ENCODE measurements around the gene FAF2. TPM values are rescaled to one million over a fixed set of nuclear protein-coding genes. Genes with fewer than 3 reads are reported as not detected.

Gene FAF2
- polyA plus RNA-seq, 2 of the 4 experiments (the other 2 are of a cell fraction) = 42.4 to 90.3 TPM

DNA sequence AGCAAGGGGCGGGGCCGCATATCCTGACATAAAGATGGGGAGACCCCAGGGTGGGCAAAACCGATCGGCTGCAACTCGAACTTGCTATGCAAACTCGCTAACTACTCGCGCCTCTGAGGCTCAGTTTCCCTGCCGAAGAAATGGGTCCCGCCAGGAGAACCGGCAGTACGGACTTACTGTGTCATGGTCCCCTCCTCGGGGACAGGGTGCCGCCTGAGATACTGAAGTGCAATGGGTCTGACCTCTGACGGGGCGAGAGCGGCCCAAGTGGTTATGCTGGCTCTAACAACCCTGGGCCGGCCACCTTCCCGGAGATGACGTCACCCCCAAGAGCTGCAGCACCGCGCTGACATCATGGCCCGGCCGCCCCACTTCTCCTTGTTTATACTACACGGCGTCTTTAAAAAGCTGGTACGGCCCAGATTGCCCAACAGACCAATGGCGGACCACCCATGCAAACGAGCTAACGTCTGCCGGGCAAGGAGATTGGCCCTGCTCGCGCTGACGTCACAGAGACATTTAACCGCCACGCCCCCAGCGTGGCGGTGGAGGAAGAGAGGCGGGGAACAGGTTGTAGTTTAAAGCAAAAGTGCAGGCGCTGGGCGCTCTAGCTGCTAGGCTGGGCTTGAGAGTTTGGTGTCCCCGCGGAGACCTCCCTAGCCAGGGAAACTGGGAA lies 89.5 kb downstream of the FAF2 start:
- FAIRE-seq = peak; percentile 51
- CTCF ChIA-PET = interaction anchor here (1.0 to 6.2 kb wide), 9 partner anchors 11 to 121 kb away, joined by 3 to 37 read pairs (median 4); partner anchors contain the start of genes CDHR2, CLTB and FAF2
- 2% methylated on average over 39 of the region's 43 CpGs for WGBS (ENCODE audit: missing lambda C conversion rate)
- POLR2A ChIA-PET = interaction anchor here (0.7 to 1.9 kb wide), 16 partner anchors 9 to 667 kb away, joined by 3 to 16 read pairs (median 3); partner anchors contain the start of genes CLTB, CPLX2, FAF2 and HIGD2A
- peak overlapping the region; percentile 66 for H3K4me2 ChIP-seq
- peak; percentile 94 to 99 for DNase-seq (ENCODE audit: low read depth in 1 of 2, low spot score in 1 of 2)
- no peaks in the 10 kb centered on the region for H3K9me3 ChIP-seq
- peak; percentile 73 to 84 for ATAC-seq
- peaks cover 57% of the 10 kb centered on the region for H3K4me1 ChIP-seq
- peak overlapping the region; percentile 95 to 97 for H3K27ac ChIP-seq
- H3K4me3 ChIP-seq = peak overlapping the region; percentile 84
- TF ChIP-seq, protein P1, sequence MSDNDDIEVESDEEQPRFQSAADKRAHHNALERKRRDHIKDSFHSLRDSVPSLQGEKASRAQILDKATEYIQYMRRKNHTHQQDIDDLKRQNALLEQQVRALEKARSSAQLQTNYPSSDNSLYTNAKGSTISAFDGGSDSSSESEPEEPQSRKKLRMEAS (IDR thresholded peaks at IDR 0.05) = peak; percentile 72
- TF ChIP-seq ZC3H11A (IDR thresholded peaks at IDR 0.05) (no peak), RNF2 (IDR thresholded peaks at IDR 0.05; ENCODE audit: borderline replicate concordance, low read depth) (no peak), POLR2A (IDR thresholded peaks at IDR 0.05; ENCODE audit: low read length) (no peak; the same call in 1 of the 2 replicates), FOSB (CRISPR knock-in tag; IDR thresholded peaks at IDR 0.05) (no peak), HOXA7 (CRISPR knock-in tag; IDR thresholded peaks at IDR 0.05) (no peak), NPAS2 (CRISPR knock-in tag; IDR thresholded peaks at IDR 0.05; ENCODE audit: borderline replicate concordance) (no peak), CHD4 (IDR thresholded peaks at IDR 0.05; ENCODE audit: borderline replicate concordance) (peak; percentile 54; the same call in 1 of the 2 replicates), ESRRA (IDR thresholded peaks at IDR 0.05; ENCODE audit: borderline replicate concordance, low read length) (no peak), FOSL2 (IDR thresholded peaks at IDR 0.05) (no peak), FOSL2 (CRISPR knock-in tag; IDR thresholded peaks at IDR 0.05) (peak; percentile 94), FOXS1 (CRISPR knock-in tag; IDR thresholded peaks at IDR 0.05) (peak; percentile 83; the same call in 1 of the 2 replicates), JUN (IDR thresholded peaks at IDR 0.05) (peak in 1 of 2 experiments; percentile 4; a peak in 1 of 5 replicates), NFE2L2 (conservative IDR thresholded peaks at IDR 0.05; ENCODE audit: low read length) (no peak), RFX5 (IDR thresholded peaks at IDR 0.05) (peak; percentile 84), MAZ (IDR thresholded peaks at IDR 0.05; ENCODE audit: borderline replicate concordance, low read depth, low read length) (no peak), RARB (CRISPR knock-in tag; IDR thresholded peaks at IDR 0.05) (no peak), ZSCAN20 (CRISPR knock-in tag; IDR thresholded peaks at IDR 0.05) (no peak), BHLHE40 (IDR thresholded peaks at IDR 0.05; ENCODE audit: low read depth, low read length) (0 out of 2 replicates have a peak, but pooled peaks have one; percentile 27), EHMT2 (IDR thresholded peaks at IDR 0.05; ENCODE audit: low read depth) (no peak), MYC (IDR thresholded peaks at IDR 0.05; ENCODE audit: borderline replicate concordance, low read length) (0 out of 2 replicates have a peak, but pooled peaks have one; percentile 28), MAFK (IDR thresholded peaks at IDR 0.05; ENCODE audit: partially characterized antibody) (no peak), TP53 (CRISPR knock-in tag; IDR thresholded peaks at IDR 0.05) (0 out of 2 replicates have a peak, but pooled peaks have one; percentile 43), TFCP2L1 (CRISPR knock-in tag; IDR thresholded peaks at IDR 0.05) (no peak), SREBF2 (IDR thresholded peaks at IDR 0.05) (no peak), NR3C1 (IDR thresholded peaks at IDR 0.05) (no peak), SMC3 (IDR thresholded peaks at IDR 0.05) (no peak), KDM1A (IDR thresholded peaks at IDR 0.05; ENCODE audit: low read depth) (peak; percentile 91), KDM5A (IDR thresholded peaks at IDR 0.05) (no peak), HDAC2 (IDR thresholded peaks at IDR 0.05) (no peak), JUNB (IDR thresholded peaks at IDR 0.05) (no peak)
- TF ChIP-seq, protein P2, sequence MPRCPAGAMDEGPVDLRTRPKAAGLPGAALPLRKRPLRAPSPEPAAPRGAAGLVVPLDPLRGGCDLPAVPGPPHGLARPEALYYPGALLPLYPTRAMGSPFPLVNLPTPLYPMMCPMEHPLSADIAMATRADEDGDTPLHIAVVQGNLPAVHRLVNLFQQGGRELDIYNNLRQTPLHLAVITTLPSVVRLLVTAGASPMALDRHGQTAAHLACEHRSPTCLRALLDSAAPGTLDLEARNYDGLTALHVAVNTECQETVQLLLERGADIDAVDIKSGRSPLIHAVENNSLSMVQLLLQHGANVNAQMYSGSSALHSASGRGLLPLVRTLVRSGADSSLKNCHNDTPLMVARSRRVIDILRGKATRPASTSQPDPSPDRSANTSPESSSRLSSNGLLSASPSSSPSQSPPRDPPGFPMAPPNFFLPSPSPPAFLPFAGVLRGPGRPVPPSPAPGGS (IDR thresholded peaks at IDR 0.05) = 0 out of 3 replicates have a peak, but pooled peaks have one; percentile 41
- TF ChIP-seq, protein P3, sequence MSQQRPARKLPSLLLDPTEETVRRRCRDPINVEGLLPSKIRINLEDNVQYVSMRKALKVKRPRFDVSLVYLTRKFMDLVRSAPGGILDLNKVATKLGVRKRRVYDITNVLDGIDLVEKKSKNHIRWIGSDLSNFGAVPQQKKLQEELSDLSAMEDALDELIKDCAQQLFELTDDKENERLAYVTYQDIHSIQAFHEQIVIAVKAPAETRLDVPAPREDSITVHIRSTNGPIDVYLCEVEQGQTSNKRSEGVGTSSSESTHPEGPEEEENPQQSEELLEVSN (IDR thresholded peaks at IDR 0.05; ENCODE audit: borderline replicate concordance, low read depth) = no peak
- TF ChIP-seq, protein P4, sequence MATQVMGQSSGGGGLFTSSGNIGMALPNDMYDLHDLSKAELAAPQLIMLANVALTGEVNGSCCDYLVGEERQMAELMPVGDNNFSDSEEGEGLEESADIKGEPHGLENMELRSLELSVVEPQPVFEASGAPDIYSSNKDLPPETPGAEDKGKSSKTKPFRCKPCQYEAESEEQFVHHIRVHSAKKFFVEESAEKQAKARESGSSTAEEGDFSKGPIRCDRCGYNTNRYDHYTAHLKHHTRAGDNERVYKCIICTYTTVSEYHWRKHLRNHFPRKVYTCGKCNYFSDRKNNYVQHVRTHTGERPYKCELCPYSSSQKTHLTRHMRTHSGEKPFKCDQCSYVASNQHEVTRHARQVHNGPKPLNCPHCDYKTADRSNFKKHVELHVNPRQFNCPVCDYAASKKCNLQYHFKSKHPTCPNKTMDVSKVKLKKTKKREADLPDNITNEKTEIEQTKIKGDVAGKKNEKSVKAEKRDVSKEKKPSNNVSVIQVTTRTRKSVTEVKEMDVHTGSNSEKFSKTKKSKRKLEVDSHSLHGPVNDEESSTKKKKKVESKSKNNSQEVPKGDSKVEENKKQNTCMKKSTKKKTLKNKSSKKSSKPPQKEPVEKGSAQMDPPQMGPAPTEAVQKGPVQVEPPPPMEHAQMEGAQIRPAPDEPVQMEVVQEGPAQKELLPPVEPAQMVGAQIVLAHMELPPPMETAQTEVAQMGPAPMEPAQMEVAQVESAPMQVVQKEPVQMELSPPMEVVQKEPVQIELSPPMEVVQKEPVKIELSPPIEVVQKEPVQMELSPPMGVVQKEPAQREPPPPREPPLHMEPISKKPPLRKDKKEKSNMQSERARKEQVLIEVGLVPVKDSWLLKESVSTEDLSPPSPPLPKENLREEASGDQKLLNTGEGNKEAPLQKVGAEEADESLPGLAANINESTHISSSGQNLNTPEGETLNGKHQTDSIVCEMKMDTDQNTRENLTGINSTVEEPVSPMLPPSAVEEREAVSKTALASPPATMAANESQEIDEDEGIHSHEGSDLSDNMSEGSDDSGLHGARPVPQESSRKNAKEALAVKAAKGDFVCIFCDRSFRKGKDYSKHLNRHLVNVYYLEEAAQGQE (IDR thresholded peaks at IDR 0.05) = no peak
- TF ChIP-seq, protein P5, sequence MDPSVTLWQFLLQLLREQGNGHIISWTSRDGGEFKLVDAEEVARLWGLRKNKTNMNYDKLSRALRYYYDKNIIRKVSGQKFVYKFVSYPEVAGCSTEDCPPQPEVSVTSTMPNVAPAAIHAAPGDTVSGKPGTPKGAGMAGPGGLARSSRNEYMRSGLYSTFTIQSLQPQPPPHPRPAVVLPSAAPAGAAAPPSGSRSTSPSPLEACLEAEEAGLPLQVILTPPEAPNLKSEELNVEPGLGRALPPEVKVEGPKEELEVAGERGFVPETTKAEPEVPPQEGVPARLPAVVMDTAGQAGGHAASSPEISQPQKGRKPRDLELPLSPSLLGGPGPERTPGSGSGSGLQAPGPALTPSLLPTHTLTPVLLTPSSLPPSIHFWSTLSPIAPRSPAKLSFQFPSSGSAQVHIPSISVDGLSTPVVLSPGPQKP (IDR thresholded peaks at IDR 0.05; ENCODE audit: low read depth, low read length) = no peak
